Ovary (tissue), 9 donors: Measurements from ENCODE around the gene EYA2. TPM values are rescaled to one million over a fixed set of nuclear protein-coding genes. Genes with fewer than 3 reads are reported as not detected.

Source experiments
- DNase-seq, 5 donors: peaks; one replicate each; pipeline ENCODE4 v3.0.0-alpha.2; 2019 to 2020
- H3K27ac ChIP-seq, 2 donors: fragments of 200-600 bp; one replicate each; pipeline versions ENCODE4 v1.5.1 to v1.8.0; 2019 to 2022
- H3K27me3 ChIP-seq: fragments of 200-600 bp; one replicate; pipeline ENCODE4 v1.8.0; 2022
- H3K36me3 ChIP-seq: fragments of 200-600 bp; sonication (generic); one replicate; pipeline ENCODE4 v1.5.1; 2019
- H3K4me1 ChIP-seq: one replicate; pipeline ENCODE4 v1.8.1; 2013; ENCODE audit warnings: mild to moderate bottlenecking, moderate library complexity; ENCODE audit not compliant: insufficient read depth
- H3K4me3 ChIP-seq: fragments of 200-600 bp; sonication (generic); one replicate; pipeline ENCODE4 v1.5.1; 2017
- H3K9me3 ChIP-seq, 2 donors: fragments of 200-600 bp in 1 of 2; sonication (generic) in 1 of 2; one replicate each; pipeline versions ENCODE4 v1.5.1 to v1.8.1; 2013 to 2019; ENCODE audit warnings: mild to moderate bottlenecking in 1 of 2, moderate library complexity in 1 of 2
- EP300 ChIP-seq: sonication (generic); formaldehyde crosslinking; IDR thresholded peaks from one replicate; pipeline ENCODE4 v1.6.1; 2017; ENCODE audit warnings: antibody characterized with exemption
- POLR2A ChIP-seq: fragments of 450-650 bp; IDR thresholded peaks from one replicate; pipeline ENCODE4 v1.6.1; 2017; ENCODE audit warnings: antibody characterized with exemption, mild to moderate bottlenecking, moderate library complexity
- WGBS, 3 donors: extraction: QIAGEN DNeasy Blood & Tissue Kit in 1 of 3; methylation state at CpG; one replicate each; pipeline versions ENCODE4 v1.1.5 to v1.1.7; 2013 to 2017; 5-methylcytosine and 5-hydroxymethylcytosine counted together
- intact Hi-C, 4 donors: fragments of 100-400 bp; cut with DNase I; formaldehyde crosslinking; loops; one replicate each; pipeline versions ENCODE4 v1.11.0 to v1.15.1; 2022 to 2023
- polyA plus RNA-seq, 2 donors: library from polyadenylated mRNA; stranded (reverse); fragments of 200-250 nt in 1 of 2; fragments of 350-450 nt in 1 of 2; fragmentation: Illumina TruSeq in 1 of 2; extraction: RNeasy Lipid Tissue Mini Kit (QIAGEN cat#74804) in 1 of 2; gene quantifications; one replicate each; pipeline ENCODE4 v1.2.3, GENCODE V29; 2013 to 2014
- total RNA-seq, 7 donors: library from RNA; depleted of rRNA in 2 of 7; stranded (reverse); fragments of >200 nt in 2 of 7; fragmentation: NEBNext Ultra II Directional in 3 of 7; extraction: Animal tissue kit (Norgen Biotek cat#: 25700) in 3 of 7; gene quantifications; one replicate each; pipeline versions ENCODE4 v1.1.0 to v1.2.4, GENCODE V29; 2016 to 2023
- TF ChIP-seq, protein P1 (sequence below), 3 donors: fragments of 450-650 bp in 2 of 3; fragments of 200-600 bp in 1 of 3; IDR thresholded peaks; one replicate each; pipeline versions ENCODE4 v1.5.1 to v1.8.0; 2016 to 2022; ENCODE audit warnings: antibody characterized with exemption in 3 of 3, mild to moderate bottlenecking in 1 of 3
- donor health status: DM: no; HTN: no; CAD: no; lungs with moderate emphysema.
- donor health status: DM: no; HTN: no; CAD: no.
- donor health status: Bipolar disorder and iron deficiency.
- donor health status: DM: yes; HTN: yes; CAD: no.
- donor health status: DM: no; HTN: no; CAD: no.
- donor health status: DM: yes; HTN: yes; CAD: no.

EYA2 gene
- total and polyA plus RNA-seq, 9 donors, result 0.18 to 7.6 (median 1.7) TPM

DNA sequence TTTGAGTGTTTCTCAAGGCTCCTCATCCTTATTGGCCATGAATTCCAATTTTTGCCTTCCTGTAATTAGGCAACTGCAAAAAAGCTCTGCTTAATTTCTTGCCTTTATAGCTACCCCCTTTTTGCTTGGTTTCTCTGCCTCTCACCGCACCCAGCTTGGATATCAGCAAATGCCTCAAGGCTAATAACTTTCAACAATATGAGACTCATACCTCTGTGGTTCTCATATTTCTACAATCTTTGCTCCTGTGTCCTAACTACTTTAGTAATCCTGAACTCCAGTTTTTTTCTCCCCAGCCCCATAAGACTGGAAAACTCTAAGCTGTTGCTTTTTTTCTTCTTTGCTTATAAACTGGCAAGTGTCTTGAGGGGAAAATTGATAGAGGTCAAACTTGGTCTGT lies 88.8 kb downstream of the EYA2 start:
- Histone ChIP-seq H3K9me3 (no peaks in the 10 kb centered on the region), H3K4me1 (no peaks in the 10 kb centered on the region), H3K27ac (no peak overlapping the region), H3K4me3 (no peak overlapping the region), H3K36me3 (no peaks in the 10 kb centered on the region), H3K27me3 (no peaks in the 10 kb centered on the region)
- no peak for DNase-seq
- WGBS, 3 donors, result 87 to 96% (median 91%) methylated on average over 1 of the region's 1 CpG
- intact Hi-C loops, result no loop called here
- TF ChIP-seq EP300, result no peak
- TF ChIP-seq, protein P1, sequence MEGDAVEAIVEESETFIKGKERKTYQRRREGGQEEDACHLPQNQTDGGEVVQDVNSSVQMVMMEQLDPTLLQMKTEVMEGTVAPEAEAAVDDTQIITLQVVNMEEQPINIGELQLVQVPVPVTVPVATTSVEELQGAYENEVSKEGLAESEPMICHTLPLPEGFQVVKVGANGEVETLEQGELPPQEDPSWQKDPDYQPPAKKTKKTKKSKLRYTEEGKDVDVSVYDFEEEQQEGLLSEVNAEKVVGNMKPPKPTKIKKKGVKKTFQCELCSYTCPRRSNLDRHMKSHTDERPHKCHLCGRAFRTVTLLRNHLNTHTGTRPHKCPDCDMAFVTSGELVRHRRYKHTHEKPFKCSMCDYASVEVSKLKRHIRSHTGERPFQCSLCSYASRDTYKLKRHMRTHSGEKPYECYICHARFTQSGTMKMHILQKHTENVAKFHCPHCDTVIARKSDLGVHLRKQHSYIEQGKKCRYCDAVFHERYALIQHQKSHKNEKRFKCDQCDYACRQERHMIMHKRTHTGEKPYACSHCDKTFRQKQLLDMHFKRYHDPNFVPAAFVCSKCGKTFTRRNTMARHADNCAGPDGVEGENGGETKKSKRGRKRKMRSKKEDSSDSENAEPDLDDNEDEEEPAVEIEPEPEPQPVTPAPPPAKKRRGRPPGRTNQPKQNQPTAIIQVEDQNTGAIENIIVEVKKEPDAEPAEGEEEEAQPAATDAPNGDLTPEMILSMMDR (IDR thresholded peaks at IDR 0.05), result no peak
- no peak for TF ChIP-seq POLR2A

DNA sequence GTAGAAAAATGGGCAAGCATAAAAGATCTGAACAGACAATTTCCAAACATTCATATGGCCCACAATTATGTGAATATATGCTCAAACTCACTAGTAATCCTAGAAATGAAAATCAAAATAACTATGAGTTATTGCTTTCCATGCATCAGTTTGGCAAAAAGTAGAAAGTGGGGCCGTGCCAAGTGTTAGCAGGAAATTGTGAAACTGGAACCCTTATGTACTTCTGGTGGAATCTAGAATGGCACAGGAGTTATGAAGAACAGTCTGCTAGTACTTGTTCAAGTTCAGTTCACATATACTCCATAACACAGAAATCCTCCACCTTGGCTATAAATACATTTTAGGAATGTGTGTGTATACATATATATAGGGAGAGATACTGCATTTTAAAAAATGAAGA lies 89.8 kb downstream of the EYA2 start:
- intact Hi-C loops, result no loop called here
- no peak overlapping the region for H3K27ac ChIP-seq
- H3K27me3 ChIP-seq, result no peaks in the 10 kb centered on the region
- WGBS, 3 donors, result 61 to 76% (median 65%) methylated on average over 1 of the region's 1 CpG
- H3K4me3 ChIP-seq, result no peak overlapping the region
- no peaks in the 10 kb centered on the region for H3K4me1 ChIP-seq
- H3K9me3 ChIP-seq, result no peaks in the 10 kb centered on the region
- no peak for DNase-seq
- H3K36me3 ChIP-seq, result no peaks in the 10 kb centered on the region
- TF ChIP-seq, protein P1 (IDR thresholded peaks at IDR 0.05), result no peak
- TF ChIP-seq POLR2A (no peak), EP300 (no peak)

DNA sequence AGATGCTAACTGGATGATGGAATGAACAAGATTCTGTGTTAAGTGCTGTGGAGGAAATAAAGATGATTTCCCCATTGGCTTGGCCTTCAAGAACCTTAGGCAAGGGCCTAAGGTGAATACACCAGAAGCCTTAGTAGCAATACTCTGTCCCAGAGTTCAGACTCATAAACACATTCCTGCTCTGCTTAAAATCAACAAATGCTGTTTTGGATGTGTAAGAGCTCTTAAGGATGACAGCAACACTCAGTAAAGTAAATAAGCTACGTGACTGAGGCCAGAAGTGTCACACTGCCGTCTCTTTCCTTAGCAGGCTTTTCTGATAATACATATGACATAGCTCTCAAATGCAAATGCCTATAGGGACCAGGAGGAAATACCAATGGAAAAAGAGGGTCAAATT lies 90.6 kb downstream of the EYA2 start:
- no peak for TF ChIP-seq POLR2A
- TF ChIP-seq, protein P1 (IDR thresholded peaks at IDR 0.05), result no peak
- TF ChIP-seq EP300, result no peak
- no peak for DNase-seq
- WGBS, 3 donors, result 54 to 63% (median 60%) methylated on average over 2 of the region's 2 CpGs
- Histone ChIP-seq H3K36me3 (no peaks in the 10 kb centered on the region), H3K4me3 (no peak overlapping the region), H3K9me3 (no peaks in the 10 kb centered on the region), H3K27ac (no peak overlapping the region), H3K27me3 (no peaks in the 10 kb centered on the region), H3K4me1 (no peaks in the 10 kb centered on the region)
- intact Hi-C loops, result no loop called here

DNA sequence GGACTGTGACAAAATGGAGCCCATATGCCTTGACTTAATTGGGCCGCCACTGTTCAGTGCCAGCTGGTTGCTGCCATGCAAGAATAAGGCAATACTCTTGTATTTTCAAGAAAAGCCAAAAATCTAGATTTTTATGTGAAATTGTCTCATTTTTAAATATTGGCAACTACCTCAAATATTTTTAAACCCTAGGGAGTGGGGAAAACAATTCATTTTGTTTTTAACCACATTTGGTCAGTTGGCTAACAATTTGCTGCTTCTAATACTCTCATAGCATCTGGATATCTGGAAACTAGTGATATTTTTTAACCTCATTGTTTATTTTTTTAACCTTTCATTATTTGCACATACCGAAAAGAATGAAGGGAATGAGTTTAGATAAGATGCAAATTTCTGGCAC lies 91.0 kb downstream of the EYA2 start:
- Histone ChIP-seq H3K27me3 (no peaks in the 10 kb centered on the region), H3K4me3 (no peak overlapping the region), H3K36me3 (no peaks in the 10 kb centered on the region), H3K4me1 (no peaks in the 10 kb centered on the region), H3K9me3 (no peaks in the 10 kb centered on the region), H3K27ac (no peak overlapping the region)
- intact Hi-C loops, result no loop called here
- no peak for DNase-seq
- TF ChIP-seq POLR2A (no peak), EP300 (no peak)
- TF ChIP-seq, protein P1 (IDR thresholded peaks at IDR 0.05), result no peak
- 58 to 62% (median 59%) methylated on average over 2 of the region's 2 CpGs for WGBS, 3 donors

DNA sequence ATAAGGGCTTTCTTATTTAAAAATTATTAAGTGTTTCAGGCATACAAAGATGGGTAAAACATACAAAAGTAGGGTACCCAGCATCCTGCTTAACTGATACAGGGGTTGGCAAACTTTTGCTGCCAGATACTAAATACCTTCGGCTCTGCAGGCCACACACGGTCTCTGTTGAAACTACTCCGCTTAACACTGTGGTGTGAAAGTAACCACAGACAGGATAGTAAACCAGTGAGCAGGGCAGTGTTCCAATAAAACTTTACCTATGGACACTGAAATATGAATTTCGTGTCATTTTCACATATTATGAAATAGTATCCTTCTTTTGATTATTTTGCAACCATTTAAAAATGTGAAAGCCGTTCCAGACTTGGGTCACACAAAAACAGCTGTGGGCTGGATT lies 92.4 kb downstream of the EYA2 start:
- Histone ChIP-seq H3K27ac (no peak overlapping the region), H3K9me3 (no peaks in the 10 kb centered on the region), H3K36me3 (no peaks in the 10 kb centered on the region), H3K4me3 (no peak overlapping the region), H3K4me1 (no peaks in the 10 kb centered on the region), H3K27me3 (no peaks in the 10 kb centered on the region)
- 52 to 63% (median 60%) methylated on average over 5 of the region's 5 CpGs for WGBS, 3 donors
- TF ChIP-seq EP300, result no peak
- no peak for TF ChIP-seq POLR2A
- TF ChIP-seq, protein P1 (IDR thresholded peaks at IDR 0.05), result no peak
- intact Hi-C loops, result no loop called here
- DNase-seq, result no peak
